ENCODE measurements around the gene RRP15. TPM values are rescaled to one million over a fixed set of nuclear protein-coding genes. Genes with fewer than 3 reads are reported as not detected.

The RRP15 gene
- total RNA-seq, 4 donors from 2014 or later, result 4.8 to 11.6 (median 6.7) TPM

DNA sequence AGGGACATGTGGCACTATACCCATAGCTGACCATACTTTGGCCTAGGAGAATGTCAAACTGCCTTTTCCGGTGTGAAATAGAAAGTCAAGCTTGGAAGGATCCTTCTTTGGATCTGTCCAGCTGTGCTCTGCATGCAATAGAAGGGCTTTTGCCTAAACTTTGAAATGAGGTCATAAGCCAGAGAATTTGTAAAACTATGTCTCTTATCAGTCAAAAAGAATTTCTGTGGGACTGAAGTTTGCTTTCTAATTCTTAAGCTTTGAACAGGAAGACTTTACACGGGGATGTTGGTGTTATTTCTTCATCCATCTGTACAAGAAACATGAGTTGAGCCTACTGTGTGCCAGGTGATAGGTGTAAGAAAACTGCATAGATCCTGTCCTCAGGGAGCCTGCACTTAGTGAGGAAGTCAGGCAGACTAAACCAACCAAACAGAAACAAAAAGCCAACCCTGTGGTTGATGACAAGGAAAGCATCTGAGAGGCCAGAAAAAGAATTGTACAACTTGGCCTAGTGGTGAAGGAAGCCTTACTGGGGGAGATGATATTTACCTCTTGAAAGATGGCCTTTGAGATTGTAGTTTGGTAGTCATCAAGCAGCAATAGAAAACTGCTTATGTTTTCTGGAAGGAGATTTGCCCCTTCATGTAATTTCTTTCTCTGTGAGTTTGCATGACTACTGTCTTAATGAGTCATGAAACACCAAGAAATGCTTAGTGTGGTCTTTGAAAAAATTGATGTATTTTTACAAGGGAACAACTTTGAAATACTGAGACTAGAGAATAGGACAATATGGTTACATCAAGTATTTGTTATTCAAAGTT is 84.8 kb downstream of the RRP15 start:
- Histone ChIP-seq H3K4me1 (peaks cover 42% of the 10 kb centered on the region), H3K4me3 (no peak overlapping the region)

GRCh38 chr1:218371927-218372672 is 87.0 kb downstream of the RRP15 start:
- no peaks in the 10 kb centered on the region for H3K27me3 ChIP-seq
- H3K9me3 ChIP-seq, result no peaks in the 10 kb centered on the region
- H3K4me1 ChIP-seq, result peaks cover 32% of the 10 kb centered on the region
- no peaks in the 10 kb centered on the region for H3K36me3 ChIP-seq
- no peak overlapping the region for H3K4me3 ChIP-seq
- no peak overlapping the region for H3K27ac ChIP-seq
- TF ChIP-seq EP300 (IDR thresholded peaks at IDR 0.05) (no peak), POLR2A (IDR thresholded peaks at IDR 0.05) (no peak), POLR2AphosphoS5 (IDR thresholded peaks at IDR 0.05) (no peak)
- TF ChIP-seq, protein P1, sequence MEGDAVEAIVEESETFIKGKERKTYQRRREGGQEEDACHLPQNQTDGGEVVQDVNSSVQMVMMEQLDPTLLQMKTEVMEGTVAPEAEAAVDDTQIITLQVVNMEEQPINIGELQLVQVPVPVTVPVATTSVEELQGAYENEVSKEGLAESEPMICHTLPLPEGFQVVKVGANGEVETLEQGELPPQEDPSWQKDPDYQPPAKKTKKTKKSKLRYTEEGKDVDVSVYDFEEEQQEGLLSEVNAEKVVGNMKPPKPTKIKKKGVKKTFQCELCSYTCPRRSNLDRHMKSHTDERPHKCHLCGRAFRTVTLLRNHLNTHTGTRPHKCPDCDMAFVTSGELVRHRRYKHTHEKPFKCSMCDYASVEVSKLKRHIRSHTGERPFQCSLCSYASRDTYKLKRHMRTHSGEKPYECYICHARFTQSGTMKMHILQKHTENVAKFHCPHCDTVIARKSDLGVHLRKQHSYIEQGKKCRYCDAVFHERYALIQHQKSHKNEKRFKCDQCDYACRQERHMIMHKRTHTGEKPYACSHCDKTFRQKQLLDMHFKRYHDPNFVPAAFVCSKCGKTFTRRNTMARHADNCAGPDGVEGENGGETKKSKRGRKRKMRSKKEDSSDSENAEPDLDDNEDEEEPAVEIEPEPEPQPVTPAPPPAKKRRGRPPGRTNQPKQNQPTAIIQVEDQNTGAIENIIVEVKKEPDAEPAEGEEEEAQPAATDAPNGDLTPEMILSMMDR (IDR thresholded peaks at IDR 0.05), result no peak
- WGBS, result 59% methylated on average over 8 of the region's 8 CpGs
- no peak for DNase-seq (ENCODE audit: low spot score in 2 of 2)

More for the DNA sequence above, 84.8 kb downstream of the RRP15 start:
- H3K36me3 ChIP-seq, result no peaks in the 10 kb centered on the region
- WGBS, result 75% methylated on average over 2 of the region's 2 CpGs
- H3K27ac ChIP-seq, result no peak overlapping the region
- TF ChIP-seq POLR2A (IDR thresholded peaks at IDR 0.05), result no peak
- TF ChIP-seq EP300 (IDR thresholded peaks at IDR 0.05), result no peak
- no peak for TF ChIP-seq POLR2AphosphoS5 (IDR thresholded peaks at IDR 0.05)
- TF ChIP-seq, protein P1 (IDR thresholded peaks at IDR 0.05), result no peak
- no peaks in the 10 kb centered on the region for H3K9me3 ChIP-seq
- H3K27me3 ChIP-seq, result no peaks in the 10 kb centered on the region
- no peak for DNase-seq (ENCODE audit: low spot score in 2 of 2)

DNA sequence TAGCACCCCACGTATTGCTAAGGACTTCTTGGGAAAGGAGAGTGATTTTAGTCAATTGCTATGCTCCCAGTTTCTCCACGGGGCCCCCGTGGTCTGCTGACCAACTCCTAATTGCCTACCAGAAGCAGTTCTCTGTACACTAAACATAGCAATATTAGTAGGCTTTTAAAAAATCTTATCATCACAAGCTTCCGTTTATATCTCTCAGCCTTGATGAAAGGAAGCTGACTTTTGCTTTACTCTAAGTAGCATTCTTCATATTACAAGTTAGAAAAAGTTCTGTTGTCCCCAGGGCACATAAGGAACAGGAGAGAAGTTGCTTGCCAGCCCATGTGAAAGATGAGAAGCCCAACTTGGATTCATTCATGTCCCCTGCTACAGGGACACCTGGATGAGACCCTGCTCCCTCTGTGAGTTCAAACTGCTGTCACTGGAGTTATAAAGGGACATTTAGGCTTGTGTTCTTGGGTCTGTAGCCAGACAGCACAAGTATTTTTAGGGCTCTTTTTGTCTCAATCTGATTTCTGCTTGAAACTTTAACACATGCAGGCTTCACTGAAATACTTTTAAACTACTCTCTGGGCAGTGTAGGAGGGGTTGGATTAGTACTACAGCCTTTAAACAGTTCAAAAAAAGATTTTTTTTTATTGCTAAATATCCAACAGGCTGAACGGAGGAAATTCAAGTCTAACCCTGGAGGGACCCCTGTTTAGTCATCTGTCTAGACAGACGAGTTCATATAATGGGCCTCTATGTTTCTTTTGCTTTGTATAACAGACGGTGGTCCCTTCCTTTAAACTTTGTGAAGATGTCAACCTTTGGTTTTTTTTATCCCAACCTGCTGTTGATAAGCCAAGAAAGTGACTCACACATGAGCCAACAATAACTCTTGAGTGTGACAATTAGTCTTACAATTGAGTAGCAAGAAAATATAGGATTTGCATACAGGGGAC is 89.6 kb downstream of the RRP15 start:
- no peak overlapping the region for H3K27ac ChIP-seq
- no peak for DNase-seq (ENCODE audit: low spot score in 2 of 2)

GRCh38 chr1:218376722-218377121 is 91.6 kb downstream of the RRP15 start:
- H3K4me3 ChIP-seq, result no peak overlapping the region
- peaks cover 34% of the 10 kb centered on the region for H3K4me1 ChIP-seq
- 69% methylated on average over 2 of the region's 2 CpGs for WGBS
- no peaks in the 10 kb centered on the region for H3K9me3 ChIP-seq
- DNase-seq (ENCODE audit: low spot score in 2 of 2), result no peak
- TF ChIP-seq, protein P1 (IDR thresholded peaks at IDR 0.05), result no peak
- TF ChIP-seq EP300 (IDR thresholded peaks at IDR 0.05) (no peak), POLR2AphosphoS5 (IDR thresholded peaks at IDR 0.05) (no peak), POLR2A (IDR thresholded peaks at IDR 0.05) (no peak)
- no peaks in the 10 kb centered on the region for H3K27me3 ChIP-seq
- H3K27ac ChIP-seq, result no peak overlapping the region
- H3K36me3 ChIP-seq, result no peaks in the 10 kb centered on the region

More for the DNA sequence above, 89.6 kb downstream of the RRP15 start:
- no peaks in the 10 kb centered on the region for H3K27me3 ChIP-seq
- no peaks in the 10 kb centered on the region for H3K9me3 ChIP-seq
- 49% methylated on average over 7 of the region's 7 CpGs for WGBS
- H3K36me3 ChIP-seq, result no peaks in the 10 kb centered on the region
- no peak for TF ChIP-seq EP300 (IDR thresholded peaks at IDR 0.05)
- no peak for TF ChIP-seq POLR2AphosphoS5 (IDR thresholded peaks at IDR 0.05)
- TF ChIP-seq POLR2A (IDR thresholded peaks at IDR 0.05), result no peak
- TF ChIP-seq, protein P1 (IDR thresholded peaks at IDR 0.05), result no peak
- H3K4me3 ChIP-seq, result no peak overlapping the region
- peaks cover 38% of the 10 kb centered on the region for H3K4me1 ChIP-seq
